ENCODE data around the gene DKK3. TPM values are rescaled to one million over a fixed set of nuclear protein-coding genes. Genes with fewer than 3 reads are reported as not detected.

The DKK3 gene
- total RNA-seq, 4 donors from 2014 or later = 94.3 to 191 (median 127) TPM

GRCh38 chr11:11969380-11970215 lies 38.8 kb downstream of the DKK3 start:
- Histone ChIP-seq H3K9me3 (no peaks in the 10 kb centered on the region), H3K4me1 (peaks cover 60 to 75% (median 66%) of the 10 kb centered on the region in 4 donors), H3K27me3 (no peaks in the 10 kb centered on the region), H3K36me3 (peaks cover 0 to 22% (median 17%) of the 10 kb centered on the region in 4 donors), H3K27ac (replicated peaks in 1 of 4) (peak overlapping the region; percentile 2 to 37 (median 14)), H3K4me3 (no peak overlapping the region)
- TF ChIP-seq, protein P1, sequence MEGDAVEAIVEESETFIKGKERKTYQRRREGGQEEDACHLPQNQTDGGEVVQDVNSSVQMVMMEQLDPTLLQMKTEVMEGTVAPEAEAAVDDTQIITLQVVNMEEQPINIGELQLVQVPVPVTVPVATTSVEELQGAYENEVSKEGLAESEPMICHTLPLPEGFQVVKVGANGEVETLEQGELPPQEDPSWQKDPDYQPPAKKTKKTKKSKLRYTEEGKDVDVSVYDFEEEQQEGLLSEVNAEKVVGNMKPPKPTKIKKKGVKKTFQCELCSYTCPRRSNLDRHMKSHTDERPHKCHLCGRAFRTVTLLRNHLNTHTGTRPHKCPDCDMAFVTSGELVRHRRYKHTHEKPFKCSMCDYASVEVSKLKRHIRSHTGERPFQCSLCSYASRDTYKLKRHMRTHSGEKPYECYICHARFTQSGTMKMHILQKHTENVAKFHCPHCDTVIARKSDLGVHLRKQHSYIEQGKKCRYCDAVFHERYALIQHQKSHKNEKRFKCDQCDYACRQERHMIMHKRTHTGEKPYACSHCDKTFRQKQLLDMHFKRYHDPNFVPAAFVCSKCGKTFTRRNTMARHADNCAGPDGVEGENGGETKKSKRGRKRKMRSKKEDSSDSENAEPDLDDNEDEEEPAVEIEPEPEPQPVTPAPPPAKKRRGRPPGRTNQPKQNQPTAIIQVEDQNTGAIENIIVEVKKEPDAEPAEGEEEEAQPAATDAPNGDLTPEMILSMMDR (IDR thresholded peaks at IDR 0.05) = no peak
- TF ChIP-seq POLR2A (IDR thresholded peaks at IDR 0.05; ENCODE audit: low read depth) (no peak), EP300 (IDR thresholded peaks at IDR 0.05) (no peak), POLR2AphosphoS5 (IDR thresholded peaks at IDR 0.05) (no peak)
- peak; percentile 60 for DNase-seq (ENCODE audit: extremely low spot score)
- WGBS = 85% methylated on average over 16 of the region's 19 CpGs
- intact Hi-C loops (cut with DNase I) = no loop called here

DNA sequence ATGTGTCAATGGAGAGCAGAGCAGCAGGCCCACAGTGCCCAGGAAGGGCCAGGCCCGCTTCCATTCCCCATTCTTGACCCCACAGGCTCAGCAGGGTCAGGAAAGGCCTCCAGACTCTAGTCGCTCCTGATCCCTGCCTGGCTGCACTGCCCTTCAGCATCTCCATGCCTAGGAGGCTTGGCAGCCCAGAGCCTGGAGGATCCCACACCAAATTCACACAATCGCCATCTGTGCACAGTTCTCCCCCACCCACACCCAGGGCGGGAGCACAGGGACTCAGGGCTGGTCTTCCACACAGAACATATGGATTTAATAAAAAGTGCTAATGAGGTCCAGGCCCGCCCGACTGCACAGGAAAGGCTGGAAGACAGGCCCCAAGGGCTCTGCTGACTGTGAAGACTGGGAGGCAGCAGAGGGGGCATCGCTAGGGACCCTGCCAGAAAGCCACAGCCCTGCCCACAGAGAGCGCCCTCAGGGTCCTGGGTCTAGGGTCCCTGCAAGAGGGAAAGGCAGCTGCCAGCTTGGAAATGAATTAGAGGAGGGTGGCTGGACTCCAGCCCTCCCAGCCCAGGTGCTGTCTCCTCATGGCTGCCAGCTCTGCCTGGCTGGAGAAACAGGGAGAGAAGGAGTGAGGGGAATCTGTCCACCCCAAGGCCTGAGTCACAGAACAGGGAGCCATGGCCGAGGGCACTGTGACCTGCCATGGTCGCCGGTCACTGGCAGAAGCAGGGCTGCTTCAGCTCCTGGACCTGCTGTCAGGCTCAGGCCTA lies 39.7 kb downstream of the DKK3 start:
- no peak for TF ChIP-seq POLR2AphosphoS5 (IDR thresholded peaks at IDR 0.05)
- TF ChIP-seq EP300 (IDR thresholded peaks at IDR 0.05) = no peak
- TF ChIP-seq, protein P1 (IDR thresholded peaks at IDR 0.05) = no peak
- no peak for TF ChIP-seq POLR2A (IDR thresholded peaks at IDR 0.05; ENCODE audit: low read depth)
- peaks cover 0 to 22% (median 20%) of the 10 kb centered on the region in 4 donors for H3K36me3 ChIP-seq
- intact Hi-C loops (cut with DNase I) = no loop called here
- WGBS = 59% methylated on average over 3 of the region's 11 CpGs
- no peak overlapping the region for H3K4me3 ChIP-seq
- H3K27me3 ChIP-seq = no peaks in the 10 kb centered on the region
- peaks cover 60 to 73% (median 66%) of the 10 kb centered on the region in 4 donors for H3K4me1 ChIP-seq
- DNase-seq (ENCODE audit: extremely low spot score) = peak; percentile 84
- H3K9me3 ChIP-seq = no peaks in the 10 kb centered on the region
- peak overlapping the region in 2 of 4 donors; percentile 2 to 37 for H3K27ac ChIP-seq (replicated peaks in 1 of 4)

GRCh38 chr11:11967669-11968510 lies 40.5 kb downstream of the DKK3 start:
- peak; percentile 79 for DNase-seq (ENCODE audit: extremely low spot score)
- H3K4me3 ChIP-seq = no peak overlapping the region
- H3K36me3 ChIP-seq = peaks cover 0 to 22% (median 20%) of the 10 kb centered on the region in 4 donors
- no peaks in the 10 kb centered on the region for H3K9me3 ChIP-seq
- TF ChIP-seq POLR2AphosphoS5 (IDR thresholded peaks at IDR 0.05) (no peak), EP300 (IDR thresholded peaks at IDR 0.05) (no peak), POLR2A (IDR thresholded peaks at IDR 0.05; ENCODE audit: low read depth) (no peak)
- TF ChIP-seq, protein P1 (IDR thresholded peaks at IDR 0.05) = no peak
- H3K27ac ChIP-seq (replicated peaks in 1 of 4) = no peak overlapping the region
- intact Hi-C loops (cut with DNase I) = no loop called here
- H3K4me1 ChIP-seq = peaks cover 60 to 70% (median 66%) of the 10 kb centered on the region in 4 donors
- WGBS = 100% methylated on average over 2 of the region's 11 CpGs
- no peaks in the 10 kb centered on the region for H3K27me3 ChIP-seq

- H3K9me3 ChIP-seq = no peaks in the 10 kb centered on the region
- intact Hi-C loops (cut with DNase I) = no loop called here
- H3K27ac ChIP-seq (replicated peaks in 1 of 4) = no peak overlapping the region
- peak; percentile 91 for DNase-seq (ENCODE audit: extremely low spot score)
- 78% methylated on average over 15 of the region's 15 CpGs for WGBS
- H3K4me1 ChIP-seq = peaks cover 60 to 70% (median 66%) of the 10 kb centered on the region in 4 donors
- H3K27me3 ChIP-seq = no peaks in the 10 kb centered on the region
- TF ChIP-seq, protein P1 (IDR thresholded peaks at IDR 0.05) = peak; percentile 52 to 84 (median 54)
- no peak for TF ChIP-seq EP300 (IDR thresholded peaks at IDR 0.05)
- no peak for TF ChIP-seq POLR2AphosphoS5 (IDR thresholded peaks at IDR 0.05)
- no peak for TF ChIP-seq POLR2A (IDR thresholded peaks at IDR 0.05; ENCODE audit: low read depth)
- peaks cover 0 to 22% (median 20%) of the 10 kb centered on the region in 4 donors for H3K36me3 ChIP-seq
- H3K4me3 ChIP-seq = no peak overlapping the region
Measured at GRCh38 chr11:11966826-11967668, 41.4 kb downstream of the DKK3 start.
